Hindlimb muscle (tissue), 1 donor: ENCODE measurements around the gene DNAH11. TPM values are rescaled to one million over a fixed set of nuclear protein-coding genes. Genes with fewer than 3 reads are reported as not detected.
"Not testable (repeated sequence)": the region's sequence is repeated elsewhere in the genome, so short reads cannot be mapped to it uniquely, and the experiment has no call there.

Experiments
- DNase-seq: peaks from one replicate; pipeline ENCODE4 v3.0.0-alpha.2; 2013
- polyA plus RNA-seq: library from polyadenylated mRNA; unstranded; fragments of 120-200 nt; gene quantifications from one replicate; pipeline ENCODE4 v1.2.1, GENCODE V29; 2013; ENCODE audit not compliant: insufficient read length

The DNAH11 gene
- polyA plus RNA-seq, 1 donor: 0.13 TPM

DNA sequence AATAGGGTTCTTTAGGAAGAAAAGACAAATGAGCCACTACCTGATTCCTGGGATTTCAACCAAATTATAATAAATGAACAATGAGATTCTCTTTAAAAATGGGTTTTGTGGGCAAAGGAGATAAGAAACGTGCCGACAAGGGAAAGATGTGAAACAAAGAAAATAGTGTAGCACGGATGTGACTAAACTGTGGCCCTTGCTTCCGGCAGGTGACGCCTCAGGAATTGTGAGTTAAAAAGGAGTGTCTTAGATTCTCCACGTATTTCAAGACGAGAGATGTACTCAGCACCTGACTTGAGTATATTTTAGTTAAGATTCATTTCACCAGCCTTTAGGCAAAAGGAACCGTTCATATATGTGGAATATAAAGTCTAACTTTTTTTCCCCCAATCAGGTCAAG, 75.9 kb downstream of the DNAH11 start:
- no peak for DNase-seq

DNA sequence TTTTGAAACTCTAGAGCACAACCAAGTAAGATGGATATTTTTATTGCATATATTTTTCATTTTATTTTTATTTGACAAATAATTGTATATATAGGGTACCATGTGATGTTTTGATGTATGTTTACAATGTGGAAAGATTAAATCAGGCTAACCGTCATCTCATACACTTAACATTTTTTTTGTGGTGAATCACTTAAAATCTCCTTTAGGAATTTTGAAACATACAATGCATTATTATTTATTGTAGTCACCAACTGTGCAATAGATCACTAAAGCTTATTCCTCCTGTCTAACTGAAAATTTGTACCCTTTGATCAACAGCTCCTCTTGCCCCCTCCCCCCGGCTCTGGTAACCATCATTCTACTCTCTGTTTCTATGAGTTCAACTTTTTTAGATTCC, 77.2 kb downstream of the DNAH11 start:
- DNase-seq: no peak

DNA sequence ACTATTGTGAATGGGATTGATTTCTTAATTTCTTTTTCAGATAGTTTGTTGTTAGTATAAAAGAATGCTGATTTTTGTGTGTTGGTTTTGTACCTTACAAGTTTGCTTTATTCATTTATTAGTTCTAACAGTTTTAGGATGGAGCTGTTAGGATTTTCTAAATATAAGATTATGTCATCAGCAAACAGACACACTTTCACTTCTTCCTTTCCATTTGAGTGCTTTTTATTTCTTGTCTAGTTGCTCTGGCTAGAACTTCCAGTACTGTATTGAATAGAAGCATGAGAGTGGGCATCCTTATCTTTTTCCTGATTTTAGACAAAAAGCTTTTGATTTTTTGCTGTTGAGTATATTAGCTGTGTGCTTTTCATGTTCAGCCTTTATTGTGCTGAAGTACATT, 81.5 kb downstream of the DNAH11 start:
- no peak for DNase-seq

- no peak for DNase-seq
Observed at GRCh38 chr7:21636694-21637093, 93.9 kb downstream of the DNAH11 start.

- DNase-seq: no peak
Observed at GRCh38 chr7:21639206-21639868, 96.5 kb downstream of the DNAH11 start.

DNA sequence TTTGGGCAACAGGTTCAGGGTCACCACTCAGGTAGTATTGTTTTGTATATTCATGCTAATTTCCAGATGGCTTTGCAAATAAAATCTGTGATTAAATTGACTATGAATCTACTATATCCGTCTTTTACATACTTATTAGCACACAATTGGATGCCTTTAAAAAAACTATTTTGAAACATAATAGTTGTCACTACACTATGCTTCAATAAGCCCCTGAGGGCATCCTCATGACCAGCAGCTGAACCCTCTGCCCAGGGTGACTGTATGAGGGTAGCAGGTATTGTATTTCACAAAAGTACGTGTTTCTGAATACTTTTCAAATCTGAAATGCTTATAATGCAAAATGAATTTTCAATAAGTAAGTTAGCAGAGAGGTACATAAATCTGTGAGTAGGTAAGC, 97.3 kb downstream of the DNAH11 start:
- no peak for DNase-seq

GRCh38 chr7:21641546-21641945, 98.7 kb downstream of the DNAH11 start:
- no peak for DNase-seq

- DNase-seq: no peak
Observed at GRCh38 chr7:21642422-21642821, 99.6 kb downstream of the DNAH11 start.

DNA sequence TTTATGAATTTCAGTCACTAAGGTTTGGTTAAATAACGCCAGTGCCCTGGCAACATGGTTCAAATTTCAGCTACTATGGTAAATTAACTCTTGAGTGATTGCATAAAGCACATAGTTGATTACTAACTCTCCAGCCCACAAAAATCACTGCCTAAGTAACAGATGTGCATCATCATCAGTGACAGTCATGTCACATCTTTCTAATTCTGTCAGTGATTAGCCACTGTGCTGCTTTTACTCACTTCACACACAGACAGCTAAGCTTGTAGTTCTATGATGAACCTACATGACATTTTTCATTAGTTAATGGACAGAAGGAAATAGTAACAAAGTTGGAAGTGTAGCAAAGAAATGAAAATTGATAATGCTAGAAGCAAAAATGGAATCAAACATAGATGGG, 108.9 kb downstream of the DNAH11 start:
- no peak for DNase-seq

- no peak for DNase-seq
Observed at GRCh38 chr7:21653623-21654022, 110.8 kb downstream of the DNAH11 start.

DNA sequence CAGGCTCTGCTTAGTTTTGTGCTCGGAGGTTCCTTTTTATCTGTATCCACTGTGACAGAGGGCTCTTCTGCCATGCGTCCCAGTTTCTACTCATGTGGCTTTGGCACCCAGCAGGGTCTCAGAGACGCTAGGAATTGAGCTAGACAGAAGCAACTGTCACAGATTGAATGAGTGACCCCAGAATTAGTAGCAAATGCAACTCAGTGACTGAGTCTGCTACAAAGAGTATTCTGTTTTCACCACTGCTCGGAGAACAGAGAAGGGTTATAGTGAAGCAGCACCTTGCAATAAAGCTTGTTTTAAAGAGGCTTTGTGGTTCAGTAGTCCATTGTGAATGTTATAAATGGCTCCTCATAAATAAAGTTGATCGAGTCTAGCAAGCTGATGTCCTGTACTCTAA, 113.2 kb downstream of the DNAH11 start:
- DNase-seq: no peak

DNA sequence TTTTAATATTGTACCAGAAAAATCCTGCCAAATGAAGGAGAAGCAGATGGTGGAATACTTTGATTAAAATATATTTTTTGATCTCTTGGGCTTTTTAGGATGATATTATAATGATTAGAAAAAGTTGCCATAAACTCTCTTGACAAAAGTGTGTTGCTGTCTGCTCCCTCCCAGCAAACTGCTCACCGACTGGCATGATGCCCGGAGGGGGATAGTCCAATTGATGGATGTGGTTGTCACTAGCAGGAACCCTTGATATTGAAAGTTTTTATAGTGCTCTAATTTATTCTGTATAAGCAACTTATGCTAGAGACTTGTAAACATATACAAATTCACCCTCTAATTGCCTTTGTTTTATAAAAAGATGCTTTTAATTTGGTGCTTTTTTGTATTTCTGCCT, 114.0 kb downstream of the DNAH11 start:
- DNase-seq: no peak

DNA sequence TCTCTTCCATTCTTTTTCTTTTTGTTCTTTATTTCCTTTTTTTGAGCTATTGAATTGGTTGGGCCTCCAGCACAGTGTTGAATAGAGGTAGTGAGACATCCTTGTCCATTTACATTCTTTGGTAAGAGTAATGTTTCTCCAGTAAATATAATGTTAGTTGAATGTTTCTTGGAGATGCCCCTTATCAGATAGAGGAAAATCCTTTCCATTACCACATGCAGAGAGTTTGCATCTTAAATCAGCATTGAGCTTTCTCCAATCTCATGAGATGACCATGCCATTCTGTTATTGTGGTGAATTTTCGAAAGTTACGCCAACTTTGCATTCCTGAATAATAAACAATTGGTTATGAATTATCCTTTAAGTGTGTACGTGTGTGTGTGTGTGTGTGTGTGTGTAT, 127.7 kb downstream of the DNAH11 start:
- DNase-seq: no peak

- DNase-seq: no peak
Observed at GRCh38 chr7:21671859-21672258, 129.0 kb downstream of the DNAH11 start.

GRCh38 chr7:21675255-21675654, 132.4 kb downstream of the DNAH11 start:
- DNase-seq: no peak

GRCh38 chr7:21690705-21691104, 147.9 kb downstream of the DNAH11 start:
- DNase-seq: no peak

DNA sequence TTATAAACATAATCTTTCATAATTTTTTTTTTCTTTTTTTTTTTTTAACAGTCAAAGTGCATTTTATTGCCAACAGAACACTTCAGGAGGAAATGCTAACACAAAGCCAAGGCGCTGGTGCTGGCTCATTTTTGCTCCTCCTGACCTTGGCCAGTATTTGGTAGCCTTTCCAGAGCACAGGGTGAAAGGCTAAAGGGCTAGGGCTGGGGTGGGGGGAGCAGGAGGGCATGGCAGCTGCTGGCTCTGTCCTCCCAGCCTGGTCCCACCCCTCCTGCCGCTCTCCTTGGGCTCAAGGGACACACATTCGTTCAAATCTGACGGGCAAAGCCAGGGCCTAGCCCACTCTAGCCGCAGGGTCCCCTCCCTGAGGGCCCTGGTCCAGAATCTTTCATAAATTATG, 148.3 kb downstream of the DNAH11 start:
- not testable (repeated sequence) for DNase-seq

GRCh38 chr7:21700587-21700986, 157.7 kb downstream of the DNAH11 start:
- not testable (repeated sequence) for DNase-seq

GRCh38 chr7:21702303-21702702, 159.5 kb downstream of the DNAH11 start:
- DNase-seq: no peak

- DNase-seq: no peak
Observed at GRCh38 chr7:21704359-21704758, 161.5 kb downstream of the DNAH11 start.

GRCh38 chr7:21706131-21706530, 163.3 kb downstream of the DNAH11 start:
- DNase-seq: no peak

GRCh38 chr7:21707566-21707965, 164.7 kb downstream of the DNAH11 start:
- DNase-seq: no peak

GRCh38 chr7:21708096-21708495, 165.3 kb downstream of the DNAH11 start:
- DNase-seq: no peak

GRCh38 chr7:21717323-21717722, 174.5 kb downstream of the DNAH11 start:
- no peak for DNase-seq

DNA sequence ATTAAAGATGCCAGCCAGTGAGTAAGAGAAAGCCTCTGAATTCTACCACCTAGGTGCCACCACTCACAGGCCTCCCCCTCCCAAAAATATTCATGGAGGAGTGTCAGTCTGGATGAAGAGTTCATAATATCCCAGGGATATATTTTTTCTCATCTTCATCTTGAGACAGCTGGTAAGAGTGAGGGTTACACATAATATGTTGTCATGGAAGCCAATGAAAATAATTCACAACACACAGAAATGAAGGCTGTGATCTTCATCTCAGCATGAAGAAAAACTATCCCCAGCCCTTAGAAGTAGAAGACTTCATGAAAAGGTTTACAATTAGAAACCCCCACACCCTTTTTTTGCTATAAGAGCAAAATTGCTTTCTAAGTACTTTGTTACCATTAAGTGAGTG, 175.6 kb downstream of the DNAH11 start:
- no peak for DNase-seq
